Measurements from ENCODE around the gene RAPGEF3.

RAPGEF3 gene, protein sequence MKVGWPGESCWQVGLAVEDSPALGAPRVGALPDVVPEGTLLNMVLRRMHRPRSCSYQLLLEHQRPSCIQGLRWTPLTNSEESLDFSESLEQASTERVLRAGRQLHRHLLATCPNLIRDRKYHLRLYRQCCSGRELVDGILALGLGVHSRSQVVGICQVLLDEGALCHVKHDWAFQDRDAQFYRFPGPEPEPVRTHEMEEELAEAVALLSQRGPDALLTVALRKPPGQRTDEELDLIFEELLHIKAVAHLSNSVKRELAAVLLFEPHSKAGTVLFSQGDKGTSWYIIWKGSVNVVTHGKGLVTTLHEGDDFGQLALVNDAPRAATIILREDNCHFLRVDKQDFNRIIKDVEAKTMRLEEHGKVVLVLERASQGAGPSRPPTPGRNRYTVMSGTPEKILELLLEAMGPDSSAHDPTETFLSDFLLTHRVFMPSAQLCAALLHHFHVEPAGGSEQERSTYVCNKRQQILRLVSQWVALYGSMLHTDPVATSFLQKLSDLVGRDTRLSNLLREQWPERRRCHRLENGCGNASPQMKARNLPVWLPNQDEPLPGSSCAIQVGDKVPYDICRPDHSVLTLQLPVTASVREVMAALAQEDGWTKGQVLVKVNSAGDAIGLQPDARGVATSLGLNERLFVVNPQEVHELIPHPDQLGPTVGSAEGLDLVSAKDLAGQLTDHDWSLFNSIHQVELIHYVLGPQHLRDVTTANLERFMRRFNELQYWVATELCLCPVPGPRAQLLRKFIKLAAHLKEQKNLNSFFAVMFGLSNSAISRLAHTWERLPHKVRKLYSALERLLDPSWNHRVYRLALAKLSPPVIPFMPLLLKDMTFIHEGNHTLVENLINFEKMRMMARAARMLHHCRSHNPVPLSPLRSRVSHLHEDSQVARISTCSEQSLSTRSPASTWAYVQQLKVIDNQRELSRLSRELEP
- long read RNA-seq, full-length matches to known transcripts, result 4 of 7 reads
- long read RNA-seq, partial matches to known transcripts, result 0 of 7 reads
- long read RNA-seq, other reads (novel, unspliced or antisense), result 3 of 7 reads

DNA sequence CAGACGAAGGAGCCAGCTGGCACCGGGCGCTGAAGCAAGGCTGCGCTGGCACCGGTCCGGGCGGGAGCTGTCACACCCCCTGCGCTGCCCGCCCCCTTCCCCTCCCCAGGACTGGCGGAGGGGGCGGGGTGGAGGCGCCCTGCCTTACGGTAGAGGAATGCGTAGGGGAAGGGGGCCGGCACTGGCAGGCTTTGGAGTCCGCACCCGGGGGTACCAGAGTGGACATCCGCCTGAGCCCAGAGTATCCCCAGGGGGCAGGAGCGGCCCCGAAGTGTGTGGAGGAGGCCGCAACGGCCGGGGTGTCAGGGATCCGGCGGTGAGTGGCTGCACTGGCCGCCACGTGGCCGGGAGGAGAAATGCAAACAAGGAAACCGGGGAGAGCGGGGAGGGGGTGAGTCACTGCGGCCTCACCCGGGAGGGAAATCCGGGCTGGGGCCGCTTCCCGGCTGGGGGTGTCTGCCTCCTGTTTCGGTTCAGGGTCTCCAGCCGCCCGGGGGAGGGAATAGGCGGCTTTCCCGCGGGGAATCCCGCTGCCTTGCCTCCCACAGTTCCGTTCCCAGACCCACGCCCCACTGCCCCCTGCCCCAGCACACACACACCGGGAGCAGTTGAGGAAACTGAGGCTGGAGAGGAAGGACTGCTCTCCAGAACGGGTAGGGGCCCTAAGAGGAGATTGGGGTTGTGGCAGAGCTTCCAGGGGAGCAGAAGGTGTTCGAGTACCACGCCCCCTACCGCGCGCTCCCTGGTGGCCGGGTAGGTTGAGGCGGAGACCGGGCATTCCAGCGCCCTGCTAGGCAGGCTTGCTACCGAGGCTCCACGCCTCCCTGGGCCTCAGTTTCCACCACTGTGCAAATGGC lies at the start of gene RAPGEF3:
Gene RAPGEF3, minus strand, starts transcription at position 47 of the 857 bp plus-strand sequence. CDS start 324 bp downstream, outside the sequence.
- peak within 1 kb of the TSS; percentile 37 for H3K27ac ChIP-seq (replicated peaks)
- peak within 1 kb of the TSS; percentile 68 for H3K4me3 ChIP-seq (replicated peaks; ENCODE audit: insufficient read depth, low read length)

DNA sequence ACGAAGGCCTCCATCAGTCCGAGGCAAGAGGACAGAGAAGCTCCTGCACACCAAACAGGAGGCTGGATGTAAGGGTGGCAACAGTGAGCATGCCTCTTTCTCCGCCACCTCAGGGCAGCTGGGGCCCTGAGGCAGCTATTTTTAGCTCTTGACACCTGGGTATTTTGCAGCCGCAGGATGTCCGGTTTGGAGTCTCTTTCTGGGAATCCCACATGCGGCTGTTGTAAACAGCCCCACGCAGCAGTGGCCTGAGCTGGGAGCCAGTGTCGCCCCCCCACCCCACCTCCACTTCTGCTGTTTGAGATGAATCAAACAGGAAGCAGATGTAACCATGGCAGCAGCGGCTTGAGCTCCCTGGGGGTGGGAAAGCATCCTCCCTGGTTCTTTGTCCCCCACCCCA lies 49.4 kb upstream of the RAPGEF3 start:
- peak in 1 of 2 experiments; percentile 74 for DNase-seq (ENCODE audit: low read depth in 1 of 2, low spot score in 1 of 2)
- TF ChIP-seq SPI1 (IDR thresholded peaks at IDR 0.05; ENCODE audit: borderline replicate concordance, low read depth) (no peak), POLR2AphosphoS5 (IDR thresholded peaks at IDR 0.05; ENCODE audit: low read depth) (no peak), GABPA (IDR thresholded peaks at IDR 0.05; ENCODE audit: low read depth) (no peak)
- TF ChIP-seq, protein P1, sequence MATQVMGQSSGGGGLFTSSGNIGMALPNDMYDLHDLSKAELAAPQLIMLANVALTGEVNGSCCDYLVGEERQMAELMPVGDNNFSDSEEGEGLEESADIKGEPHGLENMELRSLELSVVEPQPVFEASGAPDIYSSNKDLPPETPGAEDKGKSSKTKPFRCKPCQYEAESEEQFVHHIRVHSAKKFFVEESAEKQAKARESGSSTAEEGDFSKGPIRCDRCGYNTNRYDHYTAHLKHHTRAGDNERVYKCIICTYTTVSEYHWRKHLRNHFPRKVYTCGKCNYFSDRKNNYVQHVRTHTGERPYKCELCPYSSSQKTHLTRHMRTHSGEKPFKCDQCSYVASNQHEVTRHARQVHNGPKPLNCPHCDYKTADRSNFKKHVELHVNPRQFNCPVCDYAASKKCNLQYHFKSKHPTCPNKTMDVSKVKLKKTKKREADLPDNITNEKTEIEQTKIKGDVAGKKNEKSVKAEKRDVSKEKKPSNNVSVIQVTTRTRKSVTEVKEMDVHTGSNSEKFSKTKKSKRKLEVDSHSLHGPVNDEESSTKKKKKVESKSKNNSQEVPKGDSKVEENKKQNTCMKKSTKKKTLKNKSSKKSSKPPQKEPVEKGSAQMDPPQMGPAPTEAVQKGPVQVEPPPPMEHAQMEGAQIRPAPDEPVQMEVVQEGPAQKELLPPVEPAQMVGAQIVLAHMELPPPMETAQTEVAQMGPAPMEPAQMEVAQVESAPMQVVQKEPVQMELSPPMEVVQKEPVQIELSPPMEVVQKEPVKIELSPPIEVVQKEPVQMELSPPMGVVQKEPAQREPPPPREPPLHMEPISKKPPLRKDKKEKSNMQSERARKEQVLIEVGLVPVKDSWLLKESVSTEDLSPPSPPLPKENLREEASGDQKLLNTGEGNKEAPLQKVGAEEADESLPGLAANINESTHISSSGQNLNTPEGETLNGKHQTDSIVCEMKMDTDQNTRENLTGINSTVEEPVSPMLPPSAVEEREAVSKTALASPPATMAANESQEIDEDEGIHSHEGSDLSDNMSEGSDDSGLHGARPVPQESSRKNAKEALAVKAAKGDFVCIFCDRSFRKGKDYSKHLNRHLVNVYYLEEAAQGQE (IDR thresholded peaks at IDR 0.05; ENCODE audit: insufficient replicate concordance, low read depth), result no peak
- TF ChIP-seq, protein P2, sequence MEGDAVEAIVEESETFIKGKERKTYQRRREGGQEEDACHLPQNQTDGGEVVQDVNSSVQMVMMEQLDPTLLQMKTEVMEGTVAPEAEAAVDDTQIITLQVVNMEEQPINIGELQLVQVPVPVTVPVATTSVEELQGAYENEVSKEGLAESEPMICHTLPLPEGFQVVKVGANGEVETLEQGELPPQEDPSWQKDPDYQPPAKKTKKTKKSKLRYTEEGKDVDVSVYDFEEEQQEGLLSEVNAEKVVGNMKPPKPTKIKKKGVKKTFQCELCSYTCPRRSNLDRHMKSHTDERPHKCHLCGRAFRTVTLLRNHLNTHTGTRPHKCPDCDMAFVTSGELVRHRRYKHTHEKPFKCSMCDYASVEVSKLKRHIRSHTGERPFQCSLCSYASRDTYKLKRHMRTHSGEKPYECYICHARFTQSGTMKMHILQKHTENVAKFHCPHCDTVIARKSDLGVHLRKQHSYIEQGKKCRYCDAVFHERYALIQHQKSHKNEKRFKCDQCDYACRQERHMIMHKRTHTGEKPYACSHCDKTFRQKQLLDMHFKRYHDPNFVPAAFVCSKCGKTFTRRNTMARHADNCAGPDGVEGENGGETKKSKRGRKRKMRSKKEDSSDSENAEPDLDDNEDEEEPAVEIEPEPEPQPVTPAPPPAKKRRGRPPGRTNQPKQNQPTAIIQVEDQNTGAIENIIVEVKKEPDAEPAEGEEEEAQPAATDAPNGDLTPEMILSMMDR (IDR thresholded peaks at IDR 0.05; ENCODE audit: insufficient read depth, low read length), result no peak
- H3K27ac ChIP-seq (replicated peaks), result peak overlapping the region; percentile 71
- H3K27me3 ChIP-seq (ENCODE audit: insufficient read depth, poor library complexity, severe bottlenecking), result no peaks in the 10 kb centered on the region
- no peak overlapping the region for H3K4me3 ChIP-seq (replicated peaks; ENCODE audit: insufficient read depth, low read length)

More for the DNA sequence above, at the start of gene RAPGEF3:
- H3K27me3 ChIP-seq (ENCODE audit: insufficient read depth, poor library complexity, severe bottlenecking), result no peaks in the 10 kb centered on the region
- DNase-seq (ENCODE audit: low read depth in 1 of 2, low spot score in 1 of 2), result peak; percentile 61 to 79
- TF ChIP-seq, protein P2 (IDR thresholded peaks at IDR 0.05; ENCODE audit: insufficient read depth, low read length), result peak; percentile 8
- TF ChIP-seq POLR2AphosphoS5 (IDR thresholded peaks at IDR 0.05; ENCODE audit: low read depth) (no peak), GABPA (IDR thresholded peaks at IDR 0.05; ENCODE audit: low read depth) (no peak)
- TF ChIP-seq, protein P1 (IDR thresholded peaks at IDR 0.05; ENCODE audit: insufficient replicate concordance, low read depth), result no peak

DNA sequence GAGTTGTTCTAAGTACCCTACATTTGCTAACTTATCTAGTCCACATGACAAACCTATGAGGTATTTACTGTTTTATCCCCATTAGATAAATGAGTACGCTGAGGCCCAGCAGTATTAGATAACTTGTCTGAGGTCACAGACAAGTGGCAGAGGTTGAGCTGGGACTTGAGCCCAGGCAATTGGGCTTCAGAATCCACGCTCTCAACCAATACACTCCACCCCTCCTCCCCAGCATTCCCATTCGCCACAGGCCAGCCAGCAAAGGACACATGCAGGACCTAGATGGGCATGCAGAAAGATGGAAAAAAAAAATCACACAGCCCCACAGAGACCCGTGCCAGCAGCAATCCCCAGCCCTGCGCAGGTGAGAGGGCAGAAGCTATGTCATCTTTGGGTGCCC lies 48.7 kb upstream of the RAPGEF3 start:
- no peak overlapping the region for H3K4me3 ChIP-seq (replicated peaks; ENCODE audit: insufficient read depth, low read length)
- no peak overlapping the region for H3K27ac ChIP-seq (replicated peaks)

More for the DNA sequence above, 48.7 kb upstream of the RAPGEF3 start:
- TF ChIP-seq, protein P1 (IDR thresholded peaks at IDR 0.05; ENCODE audit: insufficient replicate concordance, low read depth), result no peak
- TF ChIP-seq GABPA (IDR thresholded peaks at IDR 0.05; ENCODE audit: low read depth) (no peak), POLR2AphosphoS5 (IDR thresholded peaks at IDR 0.05; ENCODE audit: low read depth) (no peak), SPI1 (IDR thresholded peaks at IDR 0.05; ENCODE audit: borderline replicate concordance, low read depth) (no peak)
- TF ChIP-seq, protein P2 (IDR thresholded peaks at IDR 0.05; ENCODE audit: insufficient read depth, low read length), result no peak
- no peak for DNase-seq (ENCODE audit: low read depth in 1 of 2, low spot score in 1 of 2)
- H3K27me3 ChIP-seq (ENCODE audit: insufficient read depth, poor library complexity, severe bottlenecking), result no peaks in the 10 kb centered on the region

All from HL-60 (cell line).